ENCODE measurements around the gene MRI1. TPM values are rescaled to one million over a fixed set of nuclear protein-coding genes. Genes with fewer than 3 reads are reported as not detected.
A peak's percentile ranks its signal among the peaks of the same experiment; 100 is the strongest.

Gene MRI1
- total RNA-seq, 4 donors from 2014 or later: 21.1 to 26.1 (median 23.4) TPM

DNA sequence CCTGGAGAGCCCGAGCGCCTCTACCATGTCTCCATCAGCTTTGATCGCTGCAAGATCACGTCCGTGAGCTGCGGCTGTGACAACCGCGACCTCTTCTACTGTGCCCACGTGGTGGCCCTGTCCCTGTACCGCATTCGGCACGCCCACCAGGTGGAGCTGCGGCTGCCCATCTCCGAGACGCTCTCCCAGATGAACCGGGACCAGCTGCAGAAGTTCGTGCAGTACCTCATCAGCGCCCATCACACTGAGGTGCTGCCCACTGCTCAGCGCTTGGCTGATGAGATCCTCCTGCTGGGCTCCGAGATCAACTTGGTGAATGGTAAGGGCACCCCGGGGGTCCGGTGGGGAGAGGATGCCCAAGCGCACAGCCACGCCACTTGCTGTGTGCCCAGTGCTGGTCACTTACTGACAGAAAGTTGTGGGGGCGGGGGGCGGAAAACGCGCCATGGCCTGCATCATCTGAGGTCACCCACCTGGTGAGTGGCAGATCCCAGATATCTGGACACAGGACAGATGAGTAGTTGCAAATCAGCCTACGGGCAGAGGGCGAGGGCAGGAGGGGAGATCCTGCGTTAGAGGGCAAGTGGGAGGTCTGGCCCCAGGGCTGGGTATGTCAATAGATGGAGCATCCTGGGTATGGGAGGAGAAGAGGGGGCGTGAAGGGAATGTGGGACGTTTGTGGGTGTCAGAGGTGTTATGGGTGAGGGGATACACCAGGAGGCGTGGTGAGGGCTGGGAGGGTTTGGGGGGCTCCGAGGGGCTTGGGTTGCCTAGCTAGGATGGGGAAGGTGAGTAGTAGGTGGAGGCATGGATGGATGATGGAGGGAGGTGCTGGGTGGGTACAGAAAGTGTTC, 40.7 kb downstream of the MRI1 start:
- DNase-seq (no peak), ATAC-seq (peak in 1 of 2 donors; percentile 30)
- no peak for TF ChIP-seq POLR2A (IDR thresholded peaks at IDR 0.05)
- TF ChIP-seq, protein P1, sequence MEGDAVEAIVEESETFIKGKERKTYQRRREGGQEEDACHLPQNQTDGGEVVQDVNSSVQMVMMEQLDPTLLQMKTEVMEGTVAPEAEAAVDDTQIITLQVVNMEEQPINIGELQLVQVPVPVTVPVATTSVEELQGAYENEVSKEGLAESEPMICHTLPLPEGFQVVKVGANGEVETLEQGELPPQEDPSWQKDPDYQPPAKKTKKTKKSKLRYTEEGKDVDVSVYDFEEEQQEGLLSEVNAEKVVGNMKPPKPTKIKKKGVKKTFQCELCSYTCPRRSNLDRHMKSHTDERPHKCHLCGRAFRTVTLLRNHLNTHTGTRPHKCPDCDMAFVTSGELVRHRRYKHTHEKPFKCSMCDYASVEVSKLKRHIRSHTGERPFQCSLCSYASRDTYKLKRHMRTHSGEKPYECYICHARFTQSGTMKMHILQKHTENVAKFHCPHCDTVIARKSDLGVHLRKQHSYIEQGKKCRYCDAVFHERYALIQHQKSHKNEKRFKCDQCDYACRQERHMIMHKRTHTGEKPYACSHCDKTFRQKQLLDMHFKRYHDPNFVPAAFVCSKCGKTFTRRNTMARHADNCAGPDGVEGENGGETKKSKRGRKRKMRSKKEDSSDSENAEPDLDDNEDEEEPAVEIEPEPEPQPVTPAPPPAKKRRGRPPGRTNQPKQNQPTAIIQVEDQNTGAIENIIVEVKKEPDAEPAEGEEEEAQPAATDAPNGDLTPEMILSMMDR (IDR thresholded peaks at IDR 0.05 in 4 of 5, conservative IDR thresholded peaks at IDR 0.05 in 1 of 5): peak; percentile 27 to 58 (median 51)
- Histone ChIP-seq H3K36me3 (peaks cover 0 to 4% of the 10 kb centered on the region in 2 donors), H3K9me3 (no peaks in the 10 kb centered on the region), H3K4me3 (no peak overlapping the region), H3K4me1 (no peaks in the 10 kb centered on the region), H3K27me3 (no peaks in the 10 kb centered on the region), H3K27ac (no peak overlapping the region)
- in situ Hi-C loops (cut with MboI; ENCODE audit: low sequenced_read_pairs in 4 of 4): no loop called here
- intact Hi-C loops (cut with DNase I; ENCODE audit: low total_unique reads): no loop called here

DNA sequence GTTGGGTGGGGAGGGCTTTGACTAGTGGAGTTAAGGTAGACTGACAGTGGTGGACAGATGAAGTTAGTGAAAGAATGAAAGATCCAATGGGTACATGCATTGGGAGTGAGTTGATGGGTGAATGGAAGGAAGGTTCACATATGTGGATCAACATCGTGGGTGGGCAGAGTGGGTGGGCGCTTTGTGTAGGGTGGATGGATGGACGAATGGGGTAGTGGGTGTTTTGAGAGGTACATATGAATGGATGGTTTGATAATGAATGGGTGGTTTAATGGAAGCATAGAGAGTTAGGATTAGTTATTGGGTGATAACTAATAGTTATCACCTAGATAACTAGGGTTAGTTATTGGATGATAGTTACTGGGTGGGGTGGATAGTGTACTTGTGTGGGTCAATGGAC, 42.4 kb downstream of the MRI1 start:
- Histone ChIP-seq H3K27me3 (no peaks in the 10 kb centered on the region), H3K36me3 (peaks cover 0 to 8% of the 10 kb centered on the region in 2 donors), H3K4me3 (no peak overlapping the region), H3K9me3 (no peaks in the 10 kb centered on the region), H3K27ac (no peak overlapping the region), H3K4me1 (no peaks in the 10 kb centered on the region)
- no peak for DNase-seq
- in situ Hi-C loops (cut with MboI; ENCODE audit: low sequenced_read_pairs in 4 of 4): no loop called here
- no peak for ATAC-seq
- no peak for TF ChIP-seq POLR2A (IDR thresholded peaks at IDR 0.05)
- TF ChIP-seq, protein P1 (IDR thresholded peaks at IDR 0.05 in 4 of 5, conservative IDR thresholded peaks at IDR 0.05 in 1 of 5): no peak
- intact Hi-C loops (cut with DNase I; ENCODE audit: low total_unique reads): no loop called here

DNA sequence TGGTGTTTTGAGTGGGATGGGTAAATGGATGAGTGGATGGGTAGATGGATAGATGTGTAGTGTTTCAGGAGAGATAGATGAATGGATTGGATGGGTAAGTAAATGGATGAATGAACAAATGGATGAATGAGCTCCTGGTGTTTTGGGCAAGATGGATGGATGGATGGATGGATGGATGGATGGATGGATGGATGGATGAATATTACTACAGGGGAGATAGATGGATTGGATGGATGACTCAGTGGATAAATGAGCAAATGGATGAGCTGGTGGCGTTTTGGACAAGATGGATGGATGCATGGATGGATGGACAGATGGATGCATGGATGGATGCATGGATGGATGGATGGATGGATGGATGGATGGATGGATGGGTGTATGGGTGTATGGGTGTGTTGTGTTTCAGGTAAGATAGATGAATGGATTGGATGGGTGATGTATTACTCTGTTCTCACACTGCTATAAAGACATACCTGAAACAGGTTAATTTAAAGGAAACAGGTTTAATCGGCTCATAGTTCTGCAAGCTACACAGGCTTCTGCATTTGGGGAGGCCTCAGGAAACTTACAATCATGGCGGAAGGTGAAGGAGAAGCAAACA, 43.2 kb downstream of the MRI1 start:
- no peaks in the 10 kb centered on the region for H3K27me3 ChIP-seq
- intact Hi-C loops (cut with DNase I; ENCODE audit: low total_unique reads) (no loop called here), in situ Hi-C loops (cut with MboI; ENCODE audit: low sequenced_read_pairs in 4 of 4) (no loop called here)
- H3K9me3 ChIP-seq: no peaks in the 10 kb centered on the region
- DNase-seq (no peak), ATAC-seq (no peak)
- H3K4me3 ChIP-seq: no peak overlapping the region
- H3K27ac ChIP-seq: no peak overlapping the region
- no peaks in the 10 kb centered on the region for H3K4me1 ChIP-seq
- TF ChIP-seq, protein P1 (IDR thresholded peaks at IDR 0.05 in 4 of 5, conservative IDR thresholded peaks at IDR 0.05 in 1 of 5): no peak
- TF ChIP-seq POLR2A (IDR thresholded peaks at IDR 0.05): no peak
- H3K36me3 ChIP-seq: peaks cover 0 to 8% of the 10 kb centered on the region in 2 donors

DNA sequence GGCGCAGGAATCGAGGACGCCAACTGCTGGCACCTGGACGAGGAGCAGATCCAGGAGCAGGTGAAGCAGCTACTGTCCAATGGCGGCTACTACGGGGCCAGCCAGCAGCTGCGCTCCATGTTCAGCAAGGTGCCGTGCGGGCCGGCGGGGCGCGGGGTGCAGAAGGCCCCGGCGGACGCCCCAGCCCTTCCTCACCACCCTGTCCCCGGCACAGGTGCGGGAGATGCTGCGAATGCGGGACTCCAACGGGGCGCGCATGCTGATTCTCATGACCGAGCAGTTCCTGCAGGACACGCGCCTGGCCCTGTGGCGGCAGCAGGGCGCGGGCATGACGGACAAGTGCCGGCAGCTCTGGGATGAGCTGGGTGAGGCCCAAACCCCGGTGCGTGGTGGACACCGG, 44.5 kb downstream of the MRI1 start:
- no peak for ATAC-seq
- TF ChIP-seq POLR2A (IDR thresholded peaks at IDR 0.05): no peak
- TF ChIP-seq, protein P1 (IDR thresholded peaks at IDR 0.05 in 4 of 5, conservative IDR thresholded peaks at IDR 0.05 in 1 of 5): no peak
- DNase-seq: no peak
- H3K27me3 ChIP-seq: no peaks in the 10 kb centered on the region
- H3K9me3 ChIP-seq: no peaks in the 10 kb centered on the region
- intact Hi-C loops (cut with DNase I; ENCODE audit: low total_unique reads) (no loop called here), in situ Hi-C loops (cut with MboI; ENCODE audit: low sequenced_read_pairs in 4 of 4) (no loop called here)
- H3K36me3 ChIP-seq: peaks cover 0 to 8% of the 10 kb centered on the region in 2 donors
- H3K4me1 ChIP-seq: no peaks in the 10 kb centered on the region
- no peak overlapping the region for H3K4me3 ChIP-seq
- H3K27ac ChIP-seq: no peak overlapping the region
